Measurements from ENCODE around the gene C1QTNF1. TPM values are rescaled to one million over a fixed set of nuclear protein-coding genes. Genes with fewer than 3 reads are reported as not detected.
A peak's percentile ranks its signal among the peaks of the same experiment; 100 is the strongest.

Gene C1QTNF1
- total RNA-seq, 1 experiment from 2014 or later: 18.6 TPM

DNA sequence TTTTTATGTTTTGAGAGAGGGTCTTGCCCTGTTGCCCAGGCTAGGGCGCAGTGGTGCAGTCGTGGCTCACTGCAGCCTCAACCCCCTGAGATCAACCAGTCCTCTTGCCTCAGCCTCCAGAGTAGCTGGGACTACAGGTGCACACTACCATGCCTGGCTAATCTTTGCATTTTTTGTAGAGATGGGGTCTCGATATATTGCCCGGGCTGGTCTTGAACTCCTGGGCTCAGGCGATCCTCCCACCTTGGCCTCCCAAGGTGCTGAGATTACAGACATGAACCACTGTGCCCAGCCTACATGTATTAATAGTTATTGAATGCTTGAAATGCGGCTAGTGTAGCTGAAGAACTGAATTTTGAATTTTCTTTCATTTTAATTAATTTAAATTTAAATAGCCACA lies 12.2 kb downstream of the C1QTNF1 start:
- intact Hi-C loops (cut with micrococcal nuclease): loop anchor here (1.0 kb wide), 1 partner anchor 10 kb away; no protein-coding TSS in a partner anchor
- Histone ChIP-seq H3K9ac (ENCODE audit: low read length) (0 out of 2 replicates have a peak overlapping the region, but pooled peaks have one; percentile 3), H3K36me3 (ENCODE audit: low read depth, low read length) (no peaks in the 10 kb centered on the region), H3K4me3 (ENCODE audit: low read length) (no peak overlapping the region), H3K27ac (ENCODE audit: low read length) (peak overlapping the region; percentile 97), H4K20me1 (ENCODE audit: low read length) (no peaks in the 10 kb centered on the region), H3K79me2 (ENCODE audit: low read length) (no peaks in the 10 kb centered on the region), H3K27me3 (ENCODE audit: low read length) (no peaks in the 10 kb centered on the region), H3K9me2 (replicated peaks; ENCODE audit: low read length) (no peaks in the 10 kb centered on the region), H3K9me3 (ENCODE audit: low read length) (no peaks in the 10 kb centered on the region), H2AFZ (ENCODE audit: low read length) (no peak overlapping the region), H3F3A (ENCODE audit: low read length, unreplicated experiment) (no peaks in the 10 kb centered on the region), H3K4me1 (ENCODE audit: insufficient read depth, low read length) (peaks cover 39% of the 10 kb centered on the region), H3K4me2 (ENCODE audit: low read length) (0 out of 2 replicates have a peak overlapping the region, but pooled peaks have one; percentile 0)
- ChIA-PET POLR2A (ENCODE audit: unreplicated experiment) (interaction anchor here (0.7 to 1.1 kb wide), 2 partner anchors 10 to 37 kb away, joined by 3 to 7 read pairs; no protein-coding TSS in a partner anchor), CTCF (interaction anchor here (0.5 to 1.1 kb wide), 3 partner anchors 10 to 163 kb away, joined by 4 to 32 read pairs (median 5); no protein-coding TSS in a partner anchor)
- no peak for DNase-seq
- TSS peak; percentile 37 for BruUV-seq (replicated peaks)
- ATAC-seq: no peak
- TF ChIP-seq, protein P1, sequence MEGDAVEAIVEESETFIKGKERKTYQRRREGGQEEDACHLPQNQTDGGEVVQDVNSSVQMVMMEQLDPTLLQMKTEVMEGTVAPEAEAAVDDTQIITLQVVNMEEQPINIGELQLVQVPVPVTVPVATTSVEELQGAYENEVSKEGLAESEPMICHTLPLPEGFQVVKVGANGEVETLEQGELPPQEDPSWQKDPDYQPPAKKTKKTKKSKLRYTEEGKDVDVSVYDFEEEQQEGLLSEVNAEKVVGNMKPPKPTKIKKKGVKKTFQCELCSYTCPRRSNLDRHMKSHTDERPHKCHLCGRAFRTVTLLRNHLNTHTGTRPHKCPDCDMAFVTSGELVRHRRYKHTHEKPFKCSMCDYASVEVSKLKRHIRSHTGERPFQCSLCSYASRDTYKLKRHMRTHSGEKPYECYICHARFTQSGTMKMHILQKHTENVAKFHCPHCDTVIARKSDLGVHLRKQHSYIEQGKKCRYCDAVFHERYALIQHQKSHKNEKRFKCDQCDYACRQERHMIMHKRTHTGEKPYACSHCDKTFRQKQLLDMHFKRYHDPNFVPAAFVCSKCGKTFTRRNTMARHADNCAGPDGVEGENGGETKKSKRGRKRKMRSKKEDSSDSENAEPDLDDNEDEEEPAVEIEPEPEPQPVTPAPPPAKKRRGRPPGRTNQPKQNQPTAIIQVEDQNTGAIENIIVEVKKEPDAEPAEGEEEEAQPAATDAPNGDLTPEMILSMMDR (conservative IDR thresholded peaks at IDR 0.05; ENCODE audit: low read depth, low read length): no peak
- TF ChIP-seq EZH2phosphoT487 (IDR thresholded peaks at IDR 0.05; ENCODE audit: borderline replicate concordance, low read length) (no peak), EZH2 (IDR thresholded peaks at IDR 0.05; ENCODE audit: low read length, unreplicated experiment) (no peak)

- Histone ChIP-seq H3K27me3 (ENCODE audit: low read length) (no peaks in the 10 kb centered on the region), H3K4me3 (ENCODE audit: low read length) (no peak overlapping the region), H3K27ac (ENCODE audit: low read length) (peak overlapping the region; percentile 97), H3K36me3 (ENCODE audit: low read depth, low read length) (no peaks in the 10 kb centered on the region), H3K9me3 (ENCODE audit: low read length) (no peaks in the 10 kb centered on the region), H3F3A (ENCODE audit: low read length, unreplicated experiment) (no peaks in the 10 kb centered on the region), H3K4me2 (ENCODE audit: low read length) (peak overlapping the region; percentile 40), H3K9ac (ENCODE audit: low read length) (peak overlapping the region; percentile 11; the same call in 1 of the 2 replicates), H3K4me1 (ENCODE audit: insufficient read depth, low read length) (peaks cover 39% of the 10 kb centered on the region), H3K9me2 (replicated peaks; ENCODE audit: low read length) (no peaks in the 10 kb centered on the region), H2AFZ (ENCODE audit: low read length) (no peak overlapping the region), H3K79me2 (ENCODE audit: low read length) (no peaks in the 10 kb centered on the region), H4K20me1 (ENCODE audit: low read length) (no peaks in the 10 kb centered on the region)
- TF ChIP-seq EZH2 (IDR thresholded peaks at IDR 0.05; ENCODE audit: low read length, unreplicated experiment) (no peak), EZH2phosphoT487 (IDR thresholded peaks at IDR 0.05; ENCODE audit: borderline replicate concordance, low read length) (no peak)
- no TSS peak for BruUV-seq (replicated peaks)
- DNase-seq: peak; percentile 88
- ATAC-seq: peak; percentile 90
- intact Hi-C loops (cut with micrococcal nuclease): loop anchor here (1.0 kb wide), 1 partner anchor 10 kb away; no protein-coding TSS in a partner anchor
- POLR2A ChIA-PET (ENCODE audit: unreplicated experiment): interaction anchor here (0.7 to 1.1 kb wide), 2 partner anchors 10 to 37 kb away, joined by 3 to 7 read pairs; no protein-coding TSS in a partner anchor
- CTCF ChIA-PET: interaction anchor here (0.5 to 1.1 kb wide), 3 partner anchors 9 to 163 kb away, joined by 4 to 32 read pairs (median 5); no protein-coding TSS in a partner anchor
Observed at GRCh38 chr17:79036596-79036995, 12.6 kb downstream of the C1QTNF1 start.

- Histone ChIP-seq H3F3A (ENCODE audit: low read length, unreplicated experiment) (no peaks in the 10 kb centered on the region), H3K9ac (ENCODE audit: low read length) (peak overlapping the region; percentile 80), H3K9me2 (replicated peaks; ENCODE audit: low read length) (no peaks in the 10 kb centered on the region), H3K9me3 (ENCODE audit: low read length) (no peaks in the 10 kb centered on the region), H3K4me1 (ENCODE audit: insufficient read depth, low read length) (peaks cover 44% of the 10 kb centered on the region), H3K36me3 (ENCODE audit: low read depth, low read length) (no peaks in the 10 kb centered on the region), H3K27ac (ENCODE audit: low read length) (peak overlapping the region; percentile 97), H3K4me3 (ENCODE audit: low read length) (no peak overlapping the region), H3K79me2 (ENCODE audit: low read length) (no peaks in the 10 kb centered on the region), H3K27me3 (ENCODE audit: low read length) (no peaks in the 10 kb centered on the region), H4K20me1 (ENCODE audit: low read length) (no peaks in the 10 kb centered on the region), H2AFZ (ENCODE audit: low read length) (peak overlapping the region; percentile 56), H3K4me2 (ENCODE audit: low read length) (peak overlapping the region; percentile 53)
- no TSS peak for BruUV-seq (replicated peaks)
- TF ChIP-seq, protein P1 (conservative IDR thresholded peaks at IDR 0.05; ENCODE audit: low read depth, low read length): no peak
- no peak for TF ChIP-seq EZH2phosphoT487 (IDR thresholded peaks at IDR 0.05; ENCODE audit: borderline replicate concordance, low read length)
- no peak for TF ChIP-seq EZH2 (IDR thresholded peaks at IDR 0.05; ENCODE audit: low read length, unreplicated experiment)
- DNase-seq: peak; percentile 94
- POLR2A ChIA-PET (ENCODE audit: unreplicated experiment): interaction anchor here (0.7 kb wide), 1 partner anchor 10 kb away, joined by 3 read pairs; no protein-coding TSS in a partner anchor
- CTCF ChIA-PET: interaction anchor here (0.6 kb wide), 1 partner anchor 12 kb away, joined by 12 read pairs; no protein-coding TSS in a partner anchor
- peak; percentile 48 for ATAC-seq
- intact Hi-C loops (cut with micrococcal nuclease): no loop called here
Observed at GRCh38 chr17:79038545-79039135, 14.7 kb downstream of the C1QTNF1 start.

Measured in PC-3 (cell line).